Measurements from ENCODE around the gene RPL10A.

Gene RPL10A

DNA sequence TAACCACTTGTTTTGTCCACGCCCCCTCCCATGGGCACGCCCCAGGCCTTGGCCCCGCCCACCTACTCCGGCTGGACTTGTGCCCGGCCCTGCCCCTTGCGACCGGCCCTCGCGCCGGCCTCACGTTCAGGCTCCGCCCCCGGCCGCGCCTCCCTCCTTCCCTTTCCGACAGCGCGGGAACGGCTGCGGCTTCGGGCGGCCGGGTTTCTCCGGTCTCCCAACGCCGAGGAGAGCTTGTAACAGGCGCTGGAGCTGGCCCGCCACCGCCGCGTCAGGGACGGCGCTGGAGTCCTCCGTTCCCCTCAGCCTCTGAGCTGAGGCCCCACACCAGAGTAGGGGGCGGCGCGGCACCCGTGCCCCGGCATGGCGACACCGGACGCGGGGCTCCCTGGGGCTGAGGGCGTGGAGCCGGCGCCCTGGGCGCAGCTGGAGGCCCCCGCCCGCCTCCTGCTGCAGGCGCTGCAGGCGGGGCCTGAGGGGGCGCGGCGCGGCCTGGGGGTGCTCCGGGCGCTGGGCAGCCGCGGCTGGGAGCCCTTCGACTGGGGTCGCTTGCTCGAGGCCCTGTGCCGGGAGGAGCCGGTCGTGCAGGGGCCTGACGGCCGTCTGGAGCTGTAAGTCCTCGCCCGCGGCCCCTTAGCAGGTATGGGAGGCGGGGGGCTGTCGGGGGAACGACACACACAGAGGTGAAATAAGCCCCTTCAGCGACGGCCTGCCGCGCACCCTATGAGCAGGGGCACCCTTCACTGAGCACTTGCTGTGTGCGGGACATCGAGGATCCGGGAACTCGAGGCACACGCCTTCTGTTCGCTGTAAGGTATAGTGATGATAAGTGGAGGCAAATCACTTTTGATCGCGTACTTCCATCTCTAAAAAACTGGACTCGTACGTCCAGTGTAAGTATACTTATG lies 15.8 kb upstream of the RPL10A start, which contains the start of gene FANCE:
TSS of gene FANCE (plus strand) at position 156 of the 908 bp plus-strand sequence. CDS start at position 364, 208 bp downstream.
- no peak for TF ChIP-seq SNAI2 (CRISPR knock-in tag; IDR thresholded peaks at IDR 0.05)
- no peak for TF ChIP-seq TCF4 (CRISPR knock-in tag; IDR thresholded peaks at IDR 0.05; ENCODE audit: borderline replicate concordance)
- no peak for TF ChIP-seq OSR1 (CRISPR knock-in tag; IDR thresholded peaks at IDR 0.05)
- TF ChIP-seq ZC3H10 (CRISPR knock-in tag; IDR thresholded peaks at IDR 0.05), result no peak
- TF ChIP-seq, protein P1, sequence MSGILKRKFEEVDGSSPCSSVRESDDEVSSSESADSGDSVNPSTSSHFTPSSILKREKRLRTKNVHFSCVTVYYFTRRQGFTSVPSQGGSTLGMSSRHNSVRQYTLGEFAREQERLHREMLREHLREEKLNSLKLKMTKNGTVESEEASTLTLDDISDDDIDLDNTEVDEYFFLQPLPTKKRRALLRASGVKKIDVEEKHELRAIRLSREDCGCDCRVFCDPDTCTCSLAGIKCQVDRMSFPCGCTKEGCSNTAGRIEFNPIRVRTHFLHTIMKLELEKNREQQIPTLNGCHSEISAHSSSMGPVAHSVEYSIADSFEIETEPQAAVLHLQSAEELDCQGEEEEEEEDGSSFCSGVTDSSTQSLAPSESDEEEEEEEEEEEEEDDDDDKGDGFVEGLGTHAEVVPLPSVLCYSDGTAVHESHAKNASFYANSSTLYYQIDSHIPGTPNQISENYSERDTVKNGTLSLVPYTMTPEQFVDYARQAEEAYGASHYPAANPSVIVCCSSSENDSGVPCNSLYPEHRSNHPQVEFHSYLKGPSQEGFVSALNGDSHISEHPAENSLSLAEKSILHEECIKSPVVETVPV (CRISPR knock-in tag; IDR thresholded peaks at IDR 0.05), result no peak

DNA sequence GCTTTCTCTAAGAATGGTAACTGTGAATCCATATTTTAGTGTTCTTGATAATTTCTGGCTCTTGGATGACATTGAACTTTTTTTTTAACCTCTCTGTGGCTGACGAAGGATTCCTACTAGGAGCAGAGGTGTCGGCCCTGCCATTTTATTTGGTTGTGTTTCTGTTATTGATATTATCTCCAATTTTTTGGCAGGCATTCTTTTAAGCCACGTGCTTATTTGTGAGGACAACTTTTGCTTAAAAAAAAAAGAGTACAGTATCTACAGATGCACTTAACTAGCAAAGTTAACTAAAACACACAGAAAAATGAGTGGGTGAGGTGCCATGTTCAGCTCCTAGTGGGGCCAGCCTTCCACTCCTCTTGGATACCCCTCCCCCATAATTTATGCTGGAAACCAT lies 15.0 kb upstream of the RPL10A start:
- ATAC-seq, result no peak
- TF ChIP-seq RARB (CRISPR knock-in tag; IDR thresholded peaks at IDR 0.05) (no peak), ZC3H10 (CRISPR knock-in tag; IDR thresholded peaks at IDR 0.05) (no peak), BACH2 (CRISPR knock-in tag; IDR thresholded peaks at IDR 0.05; ENCODE audit: borderline replicate concordance) (no peak), ZNF70 (CRISPR knock-in tag; IDR thresholded peaks at IDR 0.05) (no peak), CSDC2 (CRISPR knock-in tag; IDR thresholded peaks at IDR 0.05) (no peak), ARNTL (CRISPR knock-in tag; IDR thresholded peaks at IDR 0.05; ENCODE audit: borderline replicate concordance, low read depth) (no peak), ZFP30 (CRISPR knock-in tag; IDR thresholded peaks at IDR 0.05) (no peak)
- TF ChIP-seq, protein P2, sequence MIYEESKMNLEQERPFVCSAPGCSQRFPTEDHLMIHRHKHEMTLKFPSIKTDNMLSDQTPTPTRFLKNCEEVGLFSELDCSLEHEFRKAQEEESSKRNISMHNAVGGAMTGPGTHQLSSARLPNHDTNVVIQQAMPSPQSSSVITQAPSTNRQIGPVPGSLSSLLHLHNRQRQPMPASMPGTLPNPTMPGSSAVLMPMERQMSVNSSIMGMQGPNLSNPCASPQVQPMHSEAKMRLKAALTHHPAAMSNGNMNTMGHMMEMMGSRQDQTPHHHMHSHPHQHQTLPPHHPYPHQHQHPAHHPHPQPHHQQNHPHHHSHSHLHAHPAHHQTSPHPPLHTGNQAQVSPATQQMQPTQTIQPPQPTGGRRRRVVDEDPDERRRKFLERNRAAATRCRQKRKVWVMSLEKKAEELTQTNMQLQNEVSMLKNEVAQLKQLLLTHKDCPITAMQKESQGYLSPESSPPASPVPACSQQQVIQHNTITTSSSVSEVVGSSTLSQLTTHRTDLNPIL (CRISPR knock-in tag; IDR thresholded peaks at IDR 0.05; ENCODE audit: low read depth), result no peak

More for the DNA sequence above, 15.8 kb upstream of the RPL10A start, which contains the start of gene FANCE:
- peak; percentile 85 for ATAC-seq

DNA sequence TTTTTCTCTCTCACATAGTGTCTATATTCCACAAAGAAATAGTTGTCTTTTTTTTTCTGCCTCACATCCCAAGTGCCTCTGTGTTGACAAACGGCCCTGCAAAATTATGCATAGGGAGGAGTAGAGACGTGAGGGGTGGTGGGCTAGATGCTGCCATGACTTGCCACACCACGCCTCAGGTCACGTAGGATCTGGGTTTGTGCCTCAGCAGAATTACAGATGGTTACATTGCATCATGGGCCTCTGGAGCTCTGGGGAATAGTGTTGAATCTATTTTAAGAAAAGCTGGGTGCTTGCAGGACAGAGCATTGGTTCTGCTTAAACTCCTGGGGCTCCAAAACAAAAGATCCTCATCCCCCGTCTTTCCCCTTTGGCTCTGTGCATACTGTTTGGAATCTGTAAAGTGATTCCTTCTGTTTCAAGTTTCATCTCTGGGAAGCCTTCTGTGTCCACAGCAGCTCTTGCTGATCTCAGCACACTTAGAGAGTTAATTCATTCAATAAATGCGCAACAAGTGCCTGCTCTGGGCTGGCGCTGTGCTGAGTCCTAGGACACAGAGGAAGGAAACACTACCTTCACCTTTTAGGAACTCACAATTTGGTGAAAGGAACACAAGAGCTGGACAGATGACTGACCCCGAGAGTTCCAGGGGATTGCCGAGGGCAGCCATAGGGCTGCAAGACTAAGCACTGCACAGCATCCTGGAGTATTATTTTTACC lies 13.7 kb upstream of the RPL10A start:
- ATAC-seq, result no peak
- TF ChIP-seq, protein P3, sequence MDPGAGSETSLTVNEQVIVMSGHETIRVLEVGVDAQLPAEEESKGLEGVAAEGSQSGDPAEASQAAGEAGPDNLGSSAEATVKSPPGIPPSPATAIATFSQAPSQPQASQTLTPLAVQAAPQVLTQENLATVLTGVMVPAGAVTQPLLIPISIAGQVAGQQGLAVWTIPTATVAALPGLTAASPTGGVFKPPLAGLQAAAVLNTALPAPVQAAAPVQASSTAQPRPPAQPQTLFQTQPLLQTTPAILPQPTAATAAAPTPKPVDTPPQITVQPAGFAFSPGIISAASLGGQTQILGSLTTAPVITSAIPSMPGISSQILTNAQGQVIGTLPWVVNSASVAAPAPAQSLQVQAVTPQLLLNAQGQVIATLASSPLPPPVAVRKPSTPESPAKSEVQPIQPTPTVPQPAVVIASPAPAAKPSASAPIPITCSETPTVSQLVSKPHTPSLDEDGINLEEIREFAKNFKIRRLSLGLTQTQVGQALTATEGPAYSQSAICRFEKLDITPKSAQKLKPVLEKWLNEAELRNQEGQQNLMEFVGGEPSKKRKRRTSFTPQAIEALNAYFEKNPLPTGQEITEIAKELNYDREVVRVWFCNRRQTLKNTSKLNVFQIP (CRISPR knock-in tag; IDR thresholded peaks at IDR 0.05; ENCODE audit: borderline replicate concordance, low read depth), result no peak
- TF ChIP-seq TCF4 (CRISPR knock-in tag; IDR thresholded peaks at IDR 0.05; ENCODE audit: borderline replicate concordance), result no peak
- no peak for TF ChIP-seq OSR1 (CRISPR knock-in tag; IDR thresholded peaks at IDR 0.05)
- no peak for TF ChIP-seq CSDC2 (CRISPR knock-in tag; IDR thresholded peaks at IDR 0.05)
- TF ChIP-seq, protein P4, sequence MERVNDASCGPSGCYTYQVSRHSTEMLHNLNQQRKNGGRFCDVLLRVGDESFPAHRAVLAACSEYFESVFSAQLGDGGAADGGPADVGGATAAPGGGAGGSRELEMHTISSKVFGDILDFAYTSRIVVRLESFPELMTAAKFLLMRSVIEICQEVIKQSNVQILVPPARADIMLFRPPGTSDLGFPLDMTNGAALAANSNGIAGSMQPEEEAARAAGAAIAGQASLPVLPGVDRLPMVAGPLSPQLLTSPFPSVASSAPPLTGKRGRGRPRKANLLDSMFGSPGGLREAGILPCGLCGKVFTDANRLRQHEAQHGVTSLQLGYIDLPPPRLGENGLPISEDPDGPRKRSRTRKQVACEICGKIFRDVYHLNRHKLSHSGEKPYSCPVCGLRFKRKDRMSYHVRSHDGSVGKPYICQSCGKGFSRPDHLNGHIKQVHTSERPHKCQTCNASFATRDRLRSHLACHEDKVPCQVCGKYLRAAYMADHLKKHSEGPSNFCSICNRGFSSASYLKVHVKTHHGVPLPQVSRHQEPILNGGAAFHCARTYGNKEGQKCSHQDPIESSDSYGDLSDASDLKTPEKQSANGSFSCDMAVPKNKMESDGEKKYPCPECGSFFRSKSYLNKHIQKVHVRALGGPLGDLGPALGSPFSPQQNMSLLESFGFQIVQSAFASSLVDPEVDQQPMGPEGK (CRISPR knock-in tag; IDR thresholded peaks at IDR 0.05; ENCODE audit: borderline replicate concordance), result no peak
- no peak for TF ChIP-seq TOX (CRISPR knock-in tag; IDR thresholded peaks at IDR 0.05; ENCODE audit: borderline replicate concordance)
- TF ChIP-seq, protein P2 (CRISPR knock-in tag; IDR thresholded peaks at IDR 0.05; ENCODE audit: low read depth), result no peak
- no peak for TF ChIP-seq ZFP3 (CRISPR knock-in tag; IDR thresholded peaks at IDR 0.05)
- no peak for TF ChIP-seq ZC3H10 (CRISPR knock-in tag; IDR thresholded peaks at IDR 0.05)
- TF ChIP-seq ZNF70 (CRISPR knock-in tag; IDR thresholded peaks at IDR 0.05), result no peak
- no peak for TF ChIP-seq ISL1 (CRISPR knock-in tag; IDR thresholded peaks at IDR 0.05)
- no peak for TF ChIP-seq ZNF8 (CRISPR knock-in tag; IDR thresholded peaks at IDR 0.05)

All from SK-N-SH treated with all-trans-retinoic acid at 6 μM for 48 hours (cell line).